A549 (cell line): ENCODE data around the gene ODC1.

Source experiments
- ELK1 ChIP-seq: fragments of 150-350 bp; IDR thresholded peaks from 2 replicates; pipeline ENCODE4 v1.6.1; 2014; ENCODE audit warnings: low read depth, mild to moderate bottlenecking, low read length
- EP300 ChIP-seq, 2 experiments: fragments of >200 bp; sonication (Bioruptor Twin); formaldehyde crosslinking; IDR thresholded peaks; 2 replicates in 1 of 2; 3 replicates in 1 of 2; pipeline ENCODE4 v1.6.1; 2016 to 2017
- GATA3 ChIP-seq: IDR thresholded peaks from 2 replicates; pipeline ENCODE4 v1.6.1; 2012; ENCODE audit warnings: borderline replicate concordance
- HDAC2 ChIP-seq: fragments of 200-600 bp; sonication (generic); IDR thresholded peaks from 2 replicates; pipeline ENCODE4 v1.6.1; 2016
- JUN ChIP-seq, 2 experiments: fragments of >200 bp; sonication (Bioruptor Twin); formaldehyde crosslinking; IDR thresholded peaks; 2 replicates in 1 of 2; 3 replicates in 1 of 2; pipeline ENCODE4 v1.6.1; 2016 to 2017
- KDM5A ChIP-seq: fragments of 200-600 bp; sonication (generic); IDR thresholded peaks from 2 replicates; pipeline ENCODE4 v1.6.1; 2016; ENCODE audit warnings: antibody characterized with exemption, mild to moderate bottlenecking
- MAX ChIP-seq: IDR thresholded peaks from 2 replicates; pipeline ENCODE4 v1.6.1; 2012
- NR3C1 ChIP-seq: fragments of >200 bp; sonication (Bioruptor Twin); formaldehyde crosslinking; IDR thresholded peaks from 3 replicates; pipeline ENCODE4 v1.6.1; 2017
- POLR2A ChIP-seq: IDR thresholded peaks from 2 replicates; pipeline ENCODE4 v1.6.1; 2012; ENCODE audit warnings: mild to moderate bottlenecking, low read length
- ZFP36 ChIP-seq: fragments of 450-650 bp; IDR thresholded peaks from 2 replicates; pipeline ENCODE4 v1.6.1; 2014; ENCODE audit warnings: borderline replicate concordance; ENCODE audit not compliant: partially characterized antibody
- TF ChIP-seq, protein P1 (sequence below): fragments of >200 bp; sonication (Bioruptor Twin); formaldehyde crosslinking; IDR thresholded peaks from 3 replicates; pipeline ENCODE4 v1.5.1; 2016
- TF ChIP-seq, protein P2 (sequence below): fragments of >200 bp; sonication (Bioruptor Twin); formaldehyde crosslinking; IDR thresholded peaks from 2 replicates; pipeline ENCODE4 v1.6.1; 2016
- TF ChIP-seq, protein P3 (sequence below): fragments of 200-600 bp; sonication (generic); IDR thresholded peaks from 2 replicates; pipeline ENCODE4 v1.6.1; 2016; ENCODE audit warnings: antibody characterized with exemption, mild to moderate bottlenecking, moderate library complexity

GRCh38 chr2:10425699-10426098, 22.4 kb downstream of the ODC1 start:
- TF ChIP-seq, protein P1, sequence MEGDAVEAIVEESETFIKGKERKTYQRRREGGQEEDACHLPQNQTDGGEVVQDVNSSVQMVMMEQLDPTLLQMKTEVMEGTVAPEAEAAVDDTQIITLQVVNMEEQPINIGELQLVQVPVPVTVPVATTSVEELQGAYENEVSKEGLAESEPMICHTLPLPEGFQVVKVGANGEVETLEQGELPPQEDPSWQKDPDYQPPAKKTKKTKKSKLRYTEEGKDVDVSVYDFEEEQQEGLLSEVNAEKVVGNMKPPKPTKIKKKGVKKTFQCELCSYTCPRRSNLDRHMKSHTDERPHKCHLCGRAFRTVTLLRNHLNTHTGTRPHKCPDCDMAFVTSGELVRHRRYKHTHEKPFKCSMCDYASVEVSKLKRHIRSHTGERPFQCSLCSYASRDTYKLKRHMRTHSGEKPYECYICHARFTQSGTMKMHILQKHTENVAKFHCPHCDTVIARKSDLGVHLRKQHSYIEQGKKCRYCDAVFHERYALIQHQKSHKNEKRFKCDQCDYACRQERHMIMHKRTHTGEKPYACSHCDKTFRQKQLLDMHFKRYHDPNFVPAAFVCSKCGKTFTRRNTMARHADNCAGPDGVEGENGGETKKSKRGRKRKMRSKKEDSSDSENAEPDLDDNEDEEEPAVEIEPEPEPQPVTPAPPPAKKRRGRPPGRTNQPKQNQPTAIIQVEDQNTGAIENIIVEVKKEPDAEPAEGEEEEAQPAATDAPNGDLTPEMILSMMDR: no peak
- TF ChIP-seq, protein P2, sequence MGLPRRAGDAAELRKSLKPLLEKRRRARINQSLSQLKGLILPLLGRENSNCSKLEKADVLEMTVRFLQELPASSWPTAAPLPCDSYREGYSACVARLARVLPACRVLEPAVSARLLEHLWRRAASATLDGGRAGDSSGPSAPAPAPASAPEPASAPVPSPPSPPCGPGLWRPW: no peak
- no peak for TF ChIP-seq ZFP36
- no peak for TF ChIP-seq MAX
- TF ChIP-seq HDAC2: no peak
- TF ChIP-seq EP300 (IDR thresholded peaks at IDR 0.05): no peak
- TF ChIP-seq, protein P3, sequence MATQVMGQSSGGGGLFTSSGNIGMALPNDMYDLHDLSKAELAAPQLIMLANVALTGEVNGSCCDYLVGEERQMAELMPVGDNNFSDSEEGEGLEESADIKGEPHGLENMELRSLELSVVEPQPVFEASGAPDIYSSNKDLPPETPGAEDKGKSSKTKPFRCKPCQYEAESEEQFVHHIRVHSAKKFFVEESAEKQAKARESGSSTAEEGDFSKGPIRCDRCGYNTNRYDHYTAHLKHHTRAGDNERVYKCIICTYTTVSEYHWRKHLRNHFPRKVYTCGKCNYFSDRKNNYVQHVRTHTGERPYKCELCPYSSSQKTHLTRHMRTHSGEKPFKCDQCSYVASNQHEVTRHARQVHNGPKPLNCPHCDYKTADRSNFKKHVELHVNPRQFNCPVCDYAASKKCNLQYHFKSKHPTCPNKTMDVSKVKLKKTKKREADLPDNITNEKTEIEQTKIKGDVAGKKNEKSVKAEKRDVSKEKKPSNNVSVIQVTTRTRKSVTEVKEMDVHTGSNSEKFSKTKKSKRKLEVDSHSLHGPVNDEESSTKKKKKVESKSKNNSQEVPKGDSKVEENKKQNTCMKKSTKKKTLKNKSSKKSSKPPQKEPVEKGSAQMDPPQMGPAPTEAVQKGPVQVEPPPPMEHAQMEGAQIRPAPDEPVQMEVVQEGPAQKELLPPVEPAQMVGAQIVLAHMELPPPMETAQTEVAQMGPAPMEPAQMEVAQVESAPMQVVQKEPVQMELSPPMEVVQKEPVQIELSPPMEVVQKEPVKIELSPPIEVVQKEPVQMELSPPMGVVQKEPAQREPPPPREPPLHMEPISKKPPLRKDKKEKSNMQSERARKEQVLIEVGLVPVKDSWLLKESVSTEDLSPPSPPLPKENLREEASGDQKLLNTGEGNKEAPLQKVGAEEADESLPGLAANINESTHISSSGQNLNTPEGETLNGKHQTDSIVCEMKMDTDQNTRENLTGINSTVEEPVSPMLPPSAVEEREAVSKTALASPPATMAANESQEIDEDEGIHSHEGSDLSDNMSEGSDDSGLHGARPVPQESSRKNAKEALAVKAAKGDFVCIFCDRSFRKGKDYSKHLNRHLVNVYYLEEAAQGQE: no peak
- TF ChIP-seq KDM5A: no peak
- TF ChIP-seq NR3C1: no peak
- no peak for TF ChIP-seq POLR2A
- no peak for TF ChIP-seq GATA3
- TF ChIP-seq ELK1: no peak
- TF ChIP-seq JUN (IDR thresholded peaks at IDR 0.05): no peak
